Tibial nerve (tissue), 3 donors: ENCODE results near the gene FAM131C.
A peak's percentile ranks its signal among the peaks of the same experiment; 100 is the strongest.

Experiments used
- POLR2A ChIP-seq, 2 donors: fragments of 450-650 bp; IDR thresholded peaks; one replicate each; pipeline ENCODE4 v1.6.1; 2017; ENCODE audit warnings: antibody characterized with exemption in 2 of 2, mild to moderate bottlenecking in 2 of 2, moderate library complexity in 2 of 2
- TF ChIP-seq, protein P1 (sequence below), 5 experiments: fragments of 200-600 bp in 3 of 5; fragments of 450-650 bp in 2 of 5; sonication (generic) in 3 of 5; IDR thresholded peaks; one replicate each; pipeline ENCODE4 v1.5.1; 2016 to 2019; ENCODE audit warnings: antibody characterized with exemption in 5 of 5, mild to moderate bottlenecking in 3 of 5, moderate library complexity in 2 of 5

DNA sequence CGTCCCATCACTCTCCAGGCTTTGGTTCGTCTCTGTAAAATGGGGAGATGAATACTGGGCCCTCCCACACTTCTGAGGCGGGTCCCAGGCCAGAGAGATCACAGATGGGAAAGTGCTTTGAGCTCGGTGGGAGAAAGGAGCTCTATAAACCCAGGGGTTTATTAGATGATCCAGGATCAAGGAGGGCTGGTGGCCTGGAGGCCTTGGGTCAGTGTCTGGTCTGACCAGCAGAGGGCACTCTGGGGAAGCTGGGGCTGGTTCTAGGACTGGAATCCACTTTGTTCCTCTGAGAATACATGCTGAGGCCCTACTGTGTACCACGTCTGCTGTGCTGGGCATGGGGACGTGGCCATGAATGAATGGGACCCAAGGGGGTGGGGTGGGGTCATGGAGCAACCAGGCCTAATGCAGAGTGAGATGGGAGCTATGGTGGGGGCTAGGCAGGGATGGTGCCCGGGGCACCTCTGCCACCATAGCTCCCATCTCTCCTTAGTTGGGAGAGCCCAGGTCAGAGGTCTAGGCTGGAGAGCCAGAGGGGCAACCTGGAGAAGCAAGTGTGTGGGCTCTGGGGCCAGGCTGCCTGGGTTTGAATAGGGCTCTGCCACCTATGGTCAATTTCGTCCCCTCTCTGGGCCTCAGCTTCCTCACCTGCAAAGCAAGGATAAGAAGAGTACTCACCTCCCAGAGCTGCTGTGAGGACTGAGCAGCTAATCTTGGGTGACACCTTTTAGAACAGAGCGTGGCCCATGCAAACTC, 9.0 kb upstream of the FAM131C start:
- no peak for TF ChIP-seq POLR2A (IDR thresholded peaks at IDR 0.05)
- TF ChIP-seq, protein P1, sequence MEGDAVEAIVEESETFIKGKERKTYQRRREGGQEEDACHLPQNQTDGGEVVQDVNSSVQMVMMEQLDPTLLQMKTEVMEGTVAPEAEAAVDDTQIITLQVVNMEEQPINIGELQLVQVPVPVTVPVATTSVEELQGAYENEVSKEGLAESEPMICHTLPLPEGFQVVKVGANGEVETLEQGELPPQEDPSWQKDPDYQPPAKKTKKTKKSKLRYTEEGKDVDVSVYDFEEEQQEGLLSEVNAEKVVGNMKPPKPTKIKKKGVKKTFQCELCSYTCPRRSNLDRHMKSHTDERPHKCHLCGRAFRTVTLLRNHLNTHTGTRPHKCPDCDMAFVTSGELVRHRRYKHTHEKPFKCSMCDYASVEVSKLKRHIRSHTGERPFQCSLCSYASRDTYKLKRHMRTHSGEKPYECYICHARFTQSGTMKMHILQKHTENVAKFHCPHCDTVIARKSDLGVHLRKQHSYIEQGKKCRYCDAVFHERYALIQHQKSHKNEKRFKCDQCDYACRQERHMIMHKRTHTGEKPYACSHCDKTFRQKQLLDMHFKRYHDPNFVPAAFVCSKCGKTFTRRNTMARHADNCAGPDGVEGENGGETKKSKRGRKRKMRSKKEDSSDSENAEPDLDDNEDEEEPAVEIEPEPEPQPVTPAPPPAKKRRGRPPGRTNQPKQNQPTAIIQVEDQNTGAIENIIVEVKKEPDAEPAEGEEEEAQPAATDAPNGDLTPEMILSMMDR (IDR thresholded peaks at IDR 0.05): peak; percentile 76 to 87 (median 81)
